Measurements from ENCODE around the gene NUP88. TPM values are rescaled to one million over a fixed set of nuclear protein-coding genes. Genes with fewer than 3 reads are reported as not detected.
A peak's percentile ranks its signal among the peaks of the same experiment; 100 is the strongest.

The NUP88 gene
- polyA plus RNA-seq, 4 donors: 65.9 to 71.2 (median 68.6) TPM

GRCh38 chr17:5419959-5420653, 644 bp upstream of the NUP88 start, which contains the start of gene RPAIN:
Gene RPAIN, plus strand, starts transcription at chr17:5420182. Its CDS starts 29 bp downstream, at chr17:5420211.
- DNase-seq (ENCODE audit: low read depth in 4 of 4, low spot score in 3 of 4): peak in 3 of 4 donors; percentile 20 to 90 (median 89)

GRCh38 chr17:5418858-5419355, 555 bp downstream of the NUP88 start:
- DNase-seq (ENCODE audit: low read depth in 4 of 4, low spot score in 3 of 4): peak in 3 of 4 donors; percentile 44 to 55 (median 44)

GRCh38 chr17:5416901-5417300, 2.6 kb downstream of the NUP88 start:
- DNase-seq (ENCODE audit: low read depth in 4 of 4, low spot score in 3 of 4): no peak

GRCh38 chr17:5413682-5414081, 5.8 kb downstream of the NUP88 start:
- DNase-seq (ENCODE audit: low read depth in 4 of 4, low spot score in 3 of 4): no peak

GRCh38 chr17:5410594-5411272, 8.7 kb downstream of the NUP88 start:
- DNase-seq (ENCODE audit: low read depth in 4 of 4, low spot score in 3 of 4): no peak

GRCh38 chr17:5408186-5408585, 11.3 kb downstream of the NUP88 start:
- no peak for DNase-seq (ENCODE audit: low read depth in 4 of 4, low spot score in 3 of 4)

GRCh38 chr17:5405400-5405799, 14.1 kb downstream of the NUP88 start:
- no peak for DNase-seq (ENCODE audit: low read depth in 4 of 4, low spot score in 3 of 4)

- DNase-seq (ENCODE audit: low read depth in 4 of 4, low spot score in 3 of 4): no peak
Observed at GRCh38 chr17:5399767-5400166, 19.7 kb downstream of the NUP88 start.

- no peak for DNase-seq (ENCODE audit: low read depth in 4 of 4, low spot score in 3 of 4)
Observed at GRCh38 chr17:5396612-5397011, 22.9 kb downstream of the NUP88 start.

GRCh38 chr17:5391678-5392077, 27.8 kb downstream of the NUP88 start:
- no peak for DNase-seq (ENCODE audit: low read depth in 4 of 4, low spot score in 3 of 4)

GRCh38 chr17:5381542-5381941, 37.9 kb downstream of the NUP88 start:
- DNase-seq (ENCODE audit: low read depth in 4 of 4, low spot score in 3 of 4): no peak

GRCh38 chr17:5380491-5381135, 38.8 kb downstream of the NUP88 start:
- DNase-seq (ENCODE audit: low read depth in 4 of 4, low spot score in 3 of 4): no peak

- DNase-seq (ENCODE audit: low read depth in 4 of 4, low spot score in 3 of 4): no peak
Observed at GRCh38 chr17:5379351-5380107, 39.9 kb downstream of the NUP88 start.

- DNase-seq (ENCODE audit: low read depth in 4 of 4, low spot score in 3 of 4): no peak
Observed at GRCh38 chr17:5378566-5379207, 40.8 kb downstream of the NUP88 start.

GRCh38 chr17:5373112-5373511, 46.4 kb downstream of the NUP88 start:
- DNase-seq (ENCODE audit: low read depth in 4 of 4, low spot score in 3 of 4): no peak

- no peak for DNase-seq (ENCODE audit: low read depth in 4 of 4, low spot score in 3 of 4)
Observed at GRCh38 chr17:5370411-5370810, 49.1 kb downstream of the NUP88 start.

GRCh38 chr17:5365831-5366230, 53.6 kb downstream of the NUP88 start:
- DNase-seq (ENCODE audit: low read depth in 4 of 4, low spot score in 3 of 4): no peak

- no peak for DNase-seq (ENCODE audit: low read depth in 4 of 4, low spot score in 3 of 4)
Observed at GRCh38 chr17:5364696-5365095, 54.8 kb downstream of the NUP88 start.

GRCh38 chr17:5364156-5364555, 55.3 kb downstream of the NUP88 start:
- DNase-seq (ENCODE audit: low read depth in 4 of 4, low spot score in 3 of 4): no peak

- no peak for DNase-seq (ENCODE audit: low read depth in 4 of 4, low spot score in 3 of 4)
Observed at GRCh38 chr17:5362162-5362811, 57.2 kb downstream of the NUP88 start.
